ENCODE data around the gene CR1L. TPM values are rescaled to one million over a fixed set of nuclear protein-coding genes. Genes with fewer than 3 reads are reported as not detected.

CR1L gene
- total RNA-seq, 1 donor from 2014 or later = not detected

DNA sequence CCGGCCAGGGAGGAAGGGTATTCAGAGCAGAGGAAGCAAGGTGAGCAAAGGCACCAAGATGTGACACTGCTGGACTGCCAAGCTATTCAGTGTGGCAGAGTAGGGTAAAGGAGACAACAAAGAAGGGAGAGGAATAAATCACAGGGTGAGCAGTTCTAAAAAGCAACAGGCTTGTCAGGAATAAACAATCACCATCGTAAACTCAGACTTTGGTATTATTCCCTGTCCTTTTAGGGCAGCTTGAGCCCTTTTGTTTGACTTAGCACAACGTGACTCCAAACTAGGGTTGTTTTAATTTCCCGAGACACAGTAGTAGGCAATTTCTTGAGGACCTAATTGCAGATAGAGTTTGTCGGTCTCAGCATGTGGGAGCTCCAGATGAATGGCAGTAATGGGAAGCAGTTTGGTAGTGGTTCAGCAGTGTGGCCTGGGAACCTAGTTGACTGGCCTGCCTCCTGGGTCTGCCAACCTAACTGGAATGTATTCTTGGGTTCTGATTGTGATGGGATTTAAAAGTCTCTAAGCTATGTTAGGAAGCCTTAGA is 4.3 kb downstream of the CR1L start:
- Mint-ChIP-seq H3K9me3 (no peaks in the 10 kb centered on the region), H3K4me3 (no peak overlapping the region), H3K36me3 (no peaks in the 10 kb centered on the region), H3K27me3 (ENCODE audit: low read depth) (peaks cover 8% of the 10 kb centered on the region), H3K4me1 (no peaks in the 10 kb centered on the region), H3K27ac (no peak overlapping the region)
- no peak for DNase-seq (ENCODE audit: low spot score in 2 of 2, unreplicated experiment in 2 of 2)
- TF ChIP-seq, protein P1, sequence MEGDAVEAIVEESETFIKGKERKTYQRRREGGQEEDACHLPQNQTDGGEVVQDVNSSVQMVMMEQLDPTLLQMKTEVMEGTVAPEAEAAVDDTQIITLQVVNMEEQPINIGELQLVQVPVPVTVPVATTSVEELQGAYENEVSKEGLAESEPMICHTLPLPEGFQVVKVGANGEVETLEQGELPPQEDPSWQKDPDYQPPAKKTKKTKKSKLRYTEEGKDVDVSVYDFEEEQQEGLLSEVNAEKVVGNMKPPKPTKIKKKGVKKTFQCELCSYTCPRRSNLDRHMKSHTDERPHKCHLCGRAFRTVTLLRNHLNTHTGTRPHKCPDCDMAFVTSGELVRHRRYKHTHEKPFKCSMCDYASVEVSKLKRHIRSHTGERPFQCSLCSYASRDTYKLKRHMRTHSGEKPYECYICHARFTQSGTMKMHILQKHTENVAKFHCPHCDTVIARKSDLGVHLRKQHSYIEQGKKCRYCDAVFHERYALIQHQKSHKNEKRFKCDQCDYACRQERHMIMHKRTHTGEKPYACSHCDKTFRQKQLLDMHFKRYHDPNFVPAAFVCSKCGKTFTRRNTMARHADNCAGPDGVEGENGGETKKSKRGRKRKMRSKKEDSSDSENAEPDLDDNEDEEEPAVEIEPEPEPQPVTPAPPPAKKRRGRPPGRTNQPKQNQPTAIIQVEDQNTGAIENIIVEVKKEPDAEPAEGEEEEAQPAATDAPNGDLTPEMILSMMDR (IDR thresholded peaks at IDR 0.05; ENCODE audit: unreplicated experiment) = no peak

DNA sequence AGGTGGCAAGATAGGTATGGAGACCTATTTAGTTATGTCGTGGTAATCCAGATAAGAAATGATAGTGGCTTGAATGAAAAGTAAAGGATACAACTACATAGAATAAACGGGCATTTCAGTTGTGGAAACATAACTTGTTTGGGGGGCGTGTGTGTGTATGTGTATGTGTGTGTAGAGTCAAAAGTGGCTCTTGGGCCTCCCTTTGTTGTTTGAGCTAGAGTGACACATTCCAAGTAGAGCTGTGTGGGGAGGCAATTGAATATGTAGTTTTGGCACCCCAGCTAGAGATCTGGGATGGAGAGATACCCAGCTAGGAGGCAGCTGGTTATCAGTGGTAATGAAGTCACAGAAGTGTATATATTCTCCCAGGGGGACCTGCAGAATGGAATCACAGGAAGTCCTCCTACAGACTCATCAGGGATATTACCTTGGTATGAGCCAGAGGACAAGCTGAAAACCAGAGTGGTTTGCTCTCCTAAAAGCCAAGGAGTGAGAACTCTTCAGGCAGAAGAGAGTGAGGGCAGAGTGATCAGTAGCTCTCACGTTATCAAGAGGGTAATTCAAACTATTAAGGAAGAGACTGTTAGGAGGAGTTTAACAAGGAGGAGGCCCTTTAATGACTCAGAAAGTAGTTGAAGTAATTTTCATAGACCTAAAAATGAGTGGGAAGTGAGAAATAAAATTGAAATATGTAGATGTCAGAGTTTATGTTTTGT is 5.1 kb downstream of the CR1L start:
- Mint-ChIP-seq H3K4me1 (no peaks in the 10 kb centered on the region), H3K27ac (no peak overlapping the region), H3K9me3 (no peaks in the 10 kb centered on the region)

DNA sequence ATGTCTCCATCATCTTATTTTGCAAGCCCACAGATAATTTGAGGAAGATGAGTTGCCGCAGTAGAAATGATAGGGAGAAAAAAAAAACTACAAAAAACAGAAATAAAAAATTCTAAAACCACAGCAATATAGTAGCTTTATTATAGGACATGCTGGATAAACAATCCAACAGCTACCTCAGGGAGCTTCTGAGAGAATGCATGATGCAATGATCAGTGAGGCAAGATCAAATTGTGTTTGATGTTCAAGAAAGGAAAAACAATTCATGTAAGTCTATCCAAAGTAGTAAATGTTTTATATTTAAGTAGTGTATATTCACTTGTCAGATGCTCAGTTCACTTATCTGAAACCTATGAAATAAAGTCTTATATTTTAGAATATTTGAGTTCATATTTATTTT is 6.7 kb downstream of the CR1L start:
- peaks cover 8% of the 10 kb centered on the region for H3K27me3 Mint-ChIP-seq (ENCODE audit: low read depth)
- no peak overlapping the region for H3K27ac Mint-ChIP-seq
- TF ChIP-seq, protein P1 (IDR thresholded peaks at IDR 0.05; ENCODE audit: unreplicated experiment) = no peak
- no peak for DNase-seq (ENCODE audit: low spot score in 2 of 2, unreplicated experiment in 2 of 2)
- no peak overlapping the region for H3K4me3 Mint-ChIP-seq
- H3K9me3 Mint-ChIP-seq = no peaks in the 10 kb centered on the region
- no peaks in the 10 kb centered on the region for H3K4me1 Mint-ChIP-seq
- no peaks in the 10 kb centered on the region for H3K36me3 Mint-ChIP-seq

More for the DNA sequence above, 5.1 kb downstream of the CR1L start:
- Mint-ChIP-seq H3K4me3 (no peak overlapping the region), H3K27me3 (ENCODE audit: low read depth) (peaks cover 8% of the 10 kb centered on the region), H3K36me3 (no peaks in the 10 kb centered on the region)
- TF ChIP-seq, protein P1 (IDR thresholded peaks at IDR 0.05; ENCODE audit: unreplicated experiment) = no peak
- no peak for DNase-seq (ENCODE audit: low spot score in 2 of 2, unreplicated experiment in 2 of 2)

DNA sequence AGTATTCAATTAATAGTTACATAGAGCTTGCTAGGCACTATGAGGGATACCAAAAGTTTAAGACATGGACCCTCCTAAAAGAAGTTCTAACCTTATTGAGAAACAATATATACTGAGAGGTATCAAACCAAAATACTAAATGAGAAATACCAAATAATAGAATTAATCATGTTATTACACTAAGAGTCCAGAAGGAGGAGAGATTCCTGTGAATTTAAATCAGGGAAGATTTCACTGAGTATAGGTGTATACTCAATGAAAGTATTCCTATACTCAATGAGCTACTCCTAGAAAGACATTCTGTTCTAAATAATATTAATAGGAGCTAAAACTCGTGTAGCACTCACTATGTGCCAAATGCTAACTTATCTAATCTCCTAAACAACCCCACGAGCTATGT is 9.4 kb downstream of the CR1L start:
- no peaks in the 10 kb centered on the region for H3K36me3 Mint-ChIP-seq
- H3K27me3 Mint-ChIP-seq (ENCODE audit: low read depth) = peaks cover 11% of the 10 kb centered on the region
- TF ChIP-seq, protein P1 (IDR thresholded peaks at IDR 0.05; ENCODE audit: unreplicated experiment) = peak; percentile 40
- no peaks in the 10 kb centered on the region for H3K9me3 Mint-ChIP-seq
- H3K4me1 Mint-ChIP-seq = no peaks in the 10 kb centered on the region
- no peak overlapping the region for H3K4me3 Mint-ChIP-seq
- no peak overlapping the region for H3K27ac Mint-ChIP-seq
- no peak for DNase-seq (ENCODE audit: low spot score in 2 of 2, unreplicated experiment in 2 of 2)

DNA sequence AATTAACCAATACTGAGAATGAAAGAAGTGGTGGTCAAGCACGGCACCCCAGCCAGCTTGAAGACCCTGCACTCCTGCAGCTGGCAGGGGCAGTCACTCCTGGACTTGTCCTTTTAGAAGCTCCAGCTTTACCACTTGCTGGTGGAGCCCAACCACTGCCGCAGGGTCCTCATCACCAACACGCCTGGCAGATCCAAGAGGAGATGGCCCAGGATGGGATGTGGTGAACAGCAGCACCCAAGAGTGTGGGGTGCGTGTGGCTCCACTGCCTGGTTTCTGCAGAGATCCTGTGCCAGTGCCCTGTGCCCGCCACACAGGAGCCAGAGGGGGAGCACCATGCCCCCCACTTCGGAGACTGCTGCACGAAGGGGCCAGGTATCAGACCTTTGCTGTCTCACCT is 13.5 kb downstream of the CR1L start:
- no peak overlapping the region for H3K27ac Mint-ChIP-seq
- H3K4me3 Mint-ChIP-seq = no peak overlapping the region
- no peaks in the 10 kb centered on the region for H3K4me1 Mint-ChIP-seq
- no peaks in the 10 kb centered on the region for H3K36me3 Mint-ChIP-seq
- H3K9me3 Mint-ChIP-seq = peaks cover 4% of the 10 kb centered on the region
- no peak for DNase-seq (ENCODE audit: low spot score in 2 of 2, unreplicated experiment in 2 of 2)
- peaks cover 13% of the 10 kb centered on the region for H3K27me3 Mint-ChIP-seq (ENCODE audit: low read depth)
- TF ChIP-seq, protein P1 (IDR thresholded peaks at IDR 0.05; ENCODE audit: unreplicated experiment) = no peak

Data from mesothelial cell of epicardium (in vitro differentiated cells).